Activated T-cell treated with anti-CD3 and anti-CD28 coated beads, Interleukin-2, amount 50 U/mL, for 4 hours (primary cell): ENCODE measurements around the gene POLR3E. TPM values are rescaled to one million over a fixed set of nuclear protein-coding genes. Genes with fewer than 3 reads are reported as not detected.

Source experiments
- ATAC-seq, 2 donors: fragments of 200-7000 bp; cut with Tn5 transposase; one replicate each; pipeline ENCODE4 v1.10.0; 2021
- DNase-seq: peaks from one replicate; pipeline ENCODE4 v3.0.0-alpha.2; 2020
- H3K27me3 Mint-ChIP-seq: one replicate; pipeline ENCODE4 v1.8.0; 2021; ENCODE audit warnings: low read depth, mixed read lengths
- H3K36me3 Mint-ChIP-seq: one replicate; pipeline ENCODE4 v1.8.0; 2022; ENCODE audit warnings: mixed read lengths; ENCODE audit not compliant: insufficient read depth
- H3K4me1 Mint-ChIP-seq: one replicate; pipeline ENCODE4 v1.8.0; 2021; ENCODE audit warnings: low read depth, mixed read lengths
- H3K4me3 Mint-ChIP-seq: one replicate; pipeline ENCODE4 v1.8.0; 2021; ENCODE audit warnings: mild to moderate bottlenecking, moderate library complexity, mixed read lengths
- H3K9me3 Mint-ChIP-seq: one replicate; pipeline ENCODE4 v1.8.0; 2021; ENCODE audit warnings: mixed read lengths
- total RNA-seq, 3 donors: library from RNA; stranded (reverse); gene quantifications; one replicate each; pipeline ENCODE4 v1.2.1, GENCODE V29; 2021

POLR3E gene
- total RNA-seq, 3 donors from 2014 or later = 111 to 124 (median 113) TPM

GRCh38 chr16:22326771-22327445 is 29.7 kb downstream of the POLR3E start:
- H3K4me3 Mint-ChIP-seq = no peak overlapping the region
- H3K9me3 Mint-ChIP-seq = no peaks in the 10 kb centered on the region
- no peaks in the 10 kb centered on the region for H3K27me3 Mint-ChIP-seq
- ATAC-seq (no peak), DNase-seq (no peak)
- H3K36me3 Mint-ChIP-seq = peaks cover 23% of the 10 kb centered on the region
- H3K4me1 Mint-ChIP-seq = peaks cover 10% of the 10 kb centered on the region

- peaks cover 28% of the 10 kb centered on the region for H3K36me3 Mint-ChIP-seq
- no peak overlapping the region for H3K4me3 Mint-ChIP-seq
- H3K9me3 Mint-ChIP-seq = no peaks in the 10 kb centered on the region
- H3K4me1 Mint-ChIP-seq = peaks cover 10% of the 10 kb centered on the region
- ATAC-seq (no peak), DNase-seq (no peak)
- no peaks in the 10 kb centered on the region for H3K27me3 Mint-ChIP-seq
These were observed 30.2 kb downstream of the POLR3E start for GRCh38 chr16:22327446-22327775.

DNA sequence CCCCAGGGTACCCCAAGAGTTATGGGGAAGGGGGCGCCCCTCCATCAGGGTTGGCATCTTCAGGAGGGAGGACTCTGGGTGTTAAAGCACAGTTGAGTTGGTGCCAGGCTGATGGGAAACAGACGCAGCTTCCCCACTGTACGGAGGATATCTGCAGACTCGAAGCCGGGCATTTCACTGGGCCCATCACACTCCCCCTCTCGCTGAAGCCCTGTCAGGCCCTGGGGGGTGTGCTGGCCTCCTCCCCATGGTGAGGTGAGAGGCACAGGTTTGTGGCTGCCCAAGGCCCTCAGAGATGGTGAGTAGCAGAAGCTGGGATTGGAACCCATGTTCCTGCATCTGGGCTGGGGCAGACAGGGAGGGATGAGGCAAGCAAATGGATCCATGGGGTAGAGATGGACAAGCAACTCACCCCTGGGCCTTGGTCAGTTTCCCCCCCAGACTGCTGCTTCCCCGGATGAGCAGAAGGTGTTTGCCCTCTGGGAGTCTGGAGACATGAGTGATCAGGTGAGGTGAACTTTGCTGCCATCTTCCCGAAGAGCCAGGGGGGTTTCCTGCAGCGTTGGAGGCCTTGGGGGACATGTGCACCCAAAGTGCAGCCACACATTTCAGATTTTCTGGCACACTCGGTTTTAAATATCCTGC is 31.0 kb downstream of the POLR3E start:
- DNase-seq (no peak), ATAC-seq (no peak)
- H3K9me3 Mint-ChIP-seq = no peaks in the 10 kb centered on the region
- H3K27me3 Mint-ChIP-seq = no peaks in the 10 kb centered on the region
- peaks cover 10% of the 10 kb centered on the region for H3K4me1 Mint-ChIP-seq
- peaks cover 31% of the 10 kb centered on the region for H3K36me3 Mint-ChIP-seq
- no peak overlapping the region for H3K4me3 Mint-ChIP-seq

DNA sequence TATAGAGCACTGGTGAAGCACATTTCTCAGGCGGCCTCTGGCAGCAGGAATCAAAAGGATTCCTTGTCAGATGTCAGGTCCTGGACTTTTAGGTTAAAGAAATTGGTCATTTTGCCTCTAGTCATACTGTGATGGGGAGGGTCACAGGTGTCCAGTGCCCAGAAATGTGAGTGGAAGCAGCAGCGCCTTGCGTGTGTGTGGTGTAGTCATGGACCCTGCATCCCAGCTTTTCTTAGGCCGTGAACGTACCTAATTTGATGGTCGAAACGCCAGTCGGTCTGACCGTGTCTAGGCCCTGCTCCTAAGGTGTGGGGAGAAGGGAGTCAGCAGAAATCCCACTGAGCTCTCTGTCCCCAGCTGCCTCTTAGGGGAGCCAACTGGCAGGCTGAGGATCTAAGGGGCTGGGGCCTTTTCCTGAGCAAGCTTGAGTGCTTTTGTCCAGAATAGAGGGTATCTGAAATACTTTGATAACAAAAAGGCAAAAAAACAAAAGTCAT is 32.0 kb downstream of the POLR3E start:
- Mint-ChIP-seq H3K9me3 (no peaks in the 10 kb centered on the region), H3K4me1 (peaks cover 10% of the 10 kb centered on the region), H3K27me3 (no peaks in the 10 kb centered on the region), H3K4me3 (no peak overlapping the region), H3K36me3 (peaks cover 36% of the 10 kb centered on the region)
- DNase-seq = no peak
- ATAC-seq = no peak

DNA sequence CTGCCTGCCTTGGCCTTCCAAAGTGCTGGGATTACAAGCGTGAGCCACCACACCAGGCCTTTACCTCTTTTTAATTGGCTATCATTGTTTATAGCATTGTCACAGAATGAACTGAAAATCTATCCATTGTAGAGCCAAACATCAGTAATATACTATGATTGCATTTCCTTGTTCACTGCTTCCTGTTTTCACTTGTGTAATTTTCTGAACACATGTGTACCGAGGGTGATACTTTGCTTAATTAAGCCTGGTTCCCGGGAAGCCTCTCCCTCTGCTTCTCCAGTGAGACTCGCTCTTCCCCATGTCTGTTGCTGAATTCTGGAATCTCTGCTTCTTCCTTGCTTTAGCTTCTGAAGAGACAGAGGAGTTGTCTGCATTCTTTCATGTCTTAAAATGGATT is 33.1 kb downstream of the POLR3E start:
- ATAC-seq (no peak), DNase-seq (no peak)
- H3K9me3 Mint-ChIP-seq = no peaks in the 10 kb centered on the region
- H3K36me3 Mint-ChIP-seq = peaks cover 47% of the 10 kb centered on the region
- peaks cover 10% of the 10 kb centered on the region for H3K4me1 Mint-ChIP-seq
- H3K27me3 Mint-ChIP-seq = no peaks in the 10 kb centered on the region
- no peak overlapping the region for H3K4me3 Mint-ChIP-seq

DNA sequence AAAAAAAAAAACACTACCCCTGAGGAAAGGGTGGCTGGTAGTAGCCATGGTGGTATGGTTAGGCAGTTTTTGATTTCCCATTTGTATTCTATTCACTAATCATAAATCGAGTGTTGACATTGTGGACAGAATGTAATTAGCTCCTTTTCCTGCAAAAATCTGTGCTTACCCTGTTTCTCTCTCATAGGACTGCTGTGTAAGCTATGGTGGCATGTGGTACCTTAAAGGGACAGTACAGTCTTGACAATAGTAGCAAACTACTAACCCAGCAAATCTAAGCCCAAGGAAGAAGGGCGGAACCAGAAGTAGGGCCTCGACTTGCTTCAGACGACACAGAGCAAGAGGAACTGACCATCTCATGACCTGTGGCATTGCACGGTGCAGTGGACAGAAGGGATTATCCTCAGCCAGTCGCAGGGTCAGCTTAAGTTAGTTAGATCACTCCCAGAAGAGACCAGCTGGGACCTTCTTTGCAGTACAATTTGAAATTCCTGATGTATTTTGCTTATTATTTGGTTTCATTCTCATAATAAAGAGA is 36.3 kb downstream of the POLR3E start:
- H3K4me1 Mint-ChIP-seq = peaks cover 21% of the 10 kb centered on the region
- DNase-seq = no peak
- H3K27me3 Mint-ChIP-seq = no peaks in the 10 kb centered on the region
- H3K9me3 Mint-ChIP-seq = peaks cover 19% of the 10 kb centered on the region
- no peak for ATAC-seq
- peaks cover 74% of the 10 kb centered on the region for H3K36me3 Mint-ChIP-seq
- no peak overlapping the region for H3K4me3 Mint-ChIP-seq

DNA sequence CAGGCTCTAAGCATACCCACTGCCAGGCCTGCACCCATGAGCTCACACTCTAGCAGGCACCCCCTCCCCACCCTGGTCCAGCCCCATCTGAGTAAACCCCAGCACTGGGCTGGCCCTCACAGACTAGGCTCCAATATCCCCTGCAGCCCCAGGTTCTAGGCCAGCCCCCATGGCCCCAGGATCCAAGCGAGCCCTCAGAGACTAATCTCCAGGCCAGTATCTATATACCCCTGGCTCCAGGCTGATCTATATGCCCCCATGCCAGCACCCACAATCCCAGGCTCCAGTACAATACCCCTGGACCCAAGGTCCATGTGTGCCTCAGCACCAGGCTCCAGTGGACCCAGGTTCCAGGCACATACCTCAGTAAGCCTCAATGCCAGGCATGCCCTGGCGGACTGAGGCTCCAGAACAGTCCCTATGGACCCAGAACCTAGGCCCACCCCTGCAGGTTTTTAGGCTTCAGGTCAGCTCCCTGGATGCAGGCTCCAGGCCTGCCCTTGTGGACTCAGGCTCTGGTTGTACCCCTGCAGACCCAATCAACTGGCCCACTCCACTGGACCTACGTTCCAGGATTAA is 38.5 kb downstream of the POLR3E start:
- Mint-ChIP-seq H3K9me3 (peaks cover 28% of the 10 kb centered on the region), H3K27me3 (no peaks in the 10 kb centered on the region), H3K4me1 (peaks cover 13% of the 10 kb centered on the region), H3K36me3 (peaks cover 79% of the 10 kb centered on the region), H3K4me3 (no peak overlapping the region)
- no peak for DNase-seq
- no peak for ATAC-seq

GRCh38 chr16:22336581-22336980 is 39.4 kb downstream of the POLR3E start:
- H3K36me3 Mint-ChIP-seq = peaks cover 79% of the 10 kb centered on the region
- ATAC-seq (no peak), DNase-seq (no peak)
- H3K27me3 Mint-ChIP-seq = no peaks in the 10 kb centered on the region
- H3K9me3 Mint-ChIP-seq = peaks cover 28% of the 10 kb centered on the region
- H3K4me3 Mint-ChIP-seq = no peak overlapping the region
- peaks cover 15% of the 10 kb centered on the region for H3K4me1 Mint-ChIP-seq

DNA sequence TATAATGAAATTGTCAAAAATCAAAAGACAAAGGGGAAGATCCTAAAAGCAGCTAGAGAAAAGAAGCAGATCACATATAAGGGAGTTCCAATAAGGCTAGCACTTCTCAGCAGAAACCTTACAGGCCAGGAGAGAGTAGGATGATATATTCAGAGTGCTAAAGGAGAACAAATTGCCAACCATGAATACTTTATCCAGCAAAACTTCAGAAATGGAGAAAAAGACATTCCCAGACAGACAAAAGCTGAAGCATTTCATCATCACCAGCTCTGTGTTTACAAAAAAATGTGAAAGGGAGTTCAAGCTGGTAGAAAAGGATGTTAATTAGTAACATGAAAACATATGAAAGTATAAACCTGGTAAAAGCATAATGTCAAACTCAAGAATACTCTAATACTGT is 39.8 kb downstream of the POLR3E start:
- Mint-ChIP-seq H3K4me1 (peaks cover 18% of the 10 kb centered on the region), H3K27me3 (no peaks in the 10 kb centered on the region), H3K9me3 (peaks cover 28% of the 10 kb centered on the region), H3K36me3 (peaks cover 79% of the 10 kb centered on the region), H3K4me3 (no peak overlapping the region)
- DNase-seq (no peak), ATAC-seq (no peak)

GRCh38 chr16:22337849-22338635 is 40.8 kb downstream of the POLR3E start:
- H3K36me3 Mint-ChIP-seq = peaks cover 82% of the 10 kb centered on the region
- peaks cover 24% of the 10 kb centered on the region for H3K4me1 Mint-ChIP-seq
- no peak overlapping the region for H3K4me3 Mint-ChIP-seq
- ATAC-seq (peak in 1 of 2 donors; percentile 34), DNase-seq (no peak)
- no peaks in the 10 kb centered on the region for H3K27me3 Mint-ChIP-seq
- H3K9me3 Mint-ChIP-seq = peaks cover 30% of the 10 kb centered on the region

DNA sequence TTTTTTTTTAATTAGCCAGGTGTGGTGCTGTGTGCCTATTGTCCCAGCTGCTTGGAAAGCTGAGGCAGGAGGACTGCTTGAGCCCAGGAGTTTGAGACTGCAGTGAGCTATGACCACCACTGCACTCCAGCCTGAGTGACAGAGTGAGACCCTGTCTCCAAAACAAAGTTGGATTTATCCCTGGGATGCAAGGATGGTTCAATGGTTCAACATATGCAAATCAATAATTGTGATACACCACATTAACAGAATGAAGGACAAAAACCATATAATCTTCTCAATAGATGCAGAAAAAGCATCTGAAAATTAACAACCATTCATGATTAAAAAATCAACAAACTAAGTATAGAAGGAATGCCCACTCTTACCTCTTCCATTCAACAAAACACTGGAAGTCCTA is 43.7 kb downstream of the POLR3E start:
- DNase-seq (no peak), ATAC-seq (no peak)
- peaks cover 30% of the 10 kb centered on the region for H3K9me3 Mint-ChIP-seq
- peaks cover 24% of the 10 kb centered on the region for H3K4me1 Mint-ChIP-seq
- peaks cover 63% of the 10 kb centered on the region for H3K36me3 Mint-ChIP-seq
- H3K27me3 Mint-ChIP-seq = no peaks in the 10 kb centered on the region
- H3K4me3 Mint-ChIP-seq = no peak overlapping the region

DNA sequence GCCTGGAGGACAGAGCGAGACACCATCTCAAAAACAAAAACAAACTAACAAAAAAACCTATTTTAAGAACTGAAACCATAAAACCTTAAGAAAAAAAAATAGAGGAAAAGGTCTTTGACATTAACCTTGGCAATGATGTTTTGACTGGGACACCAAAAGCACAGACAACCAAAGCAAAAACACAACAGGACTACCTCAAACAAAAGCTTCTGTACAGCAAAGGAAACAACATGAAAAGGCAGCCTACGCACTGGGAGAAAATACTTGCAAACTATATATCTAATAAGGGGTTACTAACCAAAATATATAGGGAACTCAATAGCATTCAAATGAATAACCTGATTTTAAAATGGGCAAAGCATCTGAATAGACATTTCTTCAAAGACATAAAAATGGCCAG is 44.9 kb downstream of the POLR3E start:
- Mint-ChIP-seq H3K4me1 (peaks cover 26% of the 10 kb centered on the region), H3K9me3 (peaks cover 23% of the 10 kb centered on the region), H3K36me3 (peaks cover 58% of the 10 kb centered on the region), H3K4me3 (no peak overlapping the region), H3K27me3 (no peaks in the 10 kb centered on the region)
- no peak for ATAC-seq
- DNase-seq = no peak

DNA sequence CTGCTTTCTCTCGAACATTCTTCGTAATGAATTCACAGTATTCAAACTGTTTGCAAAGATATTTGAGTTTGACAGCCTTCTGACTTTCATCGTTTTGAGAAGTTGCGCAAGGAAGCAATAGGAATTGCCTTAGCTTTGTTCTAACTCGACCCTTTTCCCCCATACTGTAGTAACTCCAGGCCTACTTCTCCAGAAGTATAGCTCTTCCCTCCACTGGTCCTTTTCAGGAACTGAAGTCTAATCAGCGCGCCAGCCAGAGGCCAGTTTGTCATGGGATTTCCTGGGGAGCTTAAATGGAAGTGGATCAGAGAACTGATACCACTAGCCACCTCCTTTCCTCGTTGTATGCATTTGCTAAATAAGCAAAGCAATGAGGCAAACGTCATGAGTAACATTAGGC is 49.3 kb downstream of the POLR3E start:
- Mint-ChIP-seq H3K4me3 (no peak overlapping the region), H3K36me3 (peaks cover 56% of the 10 kb centered on the region), H3K4me1 (peaks cover 16% of the 10 kb centered on the region), H3K27me3 (no peaks in the 10 kb centered on the region), H3K9me3 (peaks cover 3% of the 10 kb centered on the region)
- no peak for DNase-seq
- ATAC-seq = no peak

GRCh38 chr16:22347100-22347820 is 50.1 kb downstream of the POLR3E start:
- Mint-ChIP-seq H3K27me3 (no peaks in the 10 kb centered on the region), H3K9me3 (peaks cover 3% of the 10 kb centered on the region), H3K4me1 (peaks cover 16% of the 10 kb centered on the region), H3K36me3 (peaks cover 52% of the 10 kb centered on the region), H3K4me3 (no peak overlapping the region)
- no peak for ATAC-seq
- DNase-seq = no peak
